Neutrophil (primary cell): ENCODE measurements around the gene CXADR.

Experiments used
- H3K27ac ChIP-seq: fragments of 200-600 bp; sonication (generic); 2 replicates; pipeline ENCODE4 v1.5.1; 2016; ENCODE audit warnings: mild to moderate bottlenecking, moderate library complexity
- H3K27me3 ChIP-seq: fragments of 200-600 bp; sonication (generic); 2 replicates; pipeline ENCODE4 v1.6.0; 2016; ENCODE audit warnings: mild to moderate bottlenecking
- H3K36me3 ChIP-seq: fragments of 200-600 bp; sonication (generic); 2 replicates; pipeline ENCODE4 v1.5.1; 2017
- H3K4me1 ChIP-seq, 2 experiments: fragments of 200-600 bp in 1 of 2; sonication (generic) in 1 of 2; 1 replicate in 1 of 2; 2 replicates in 1 of 2; pipeline versions ENCODE4 v1.5.1 to v1.6.1; 2013 to 2016; ENCODE audit warnings: low read depth in 1 of 2, low read length in 1 of 2, mild to moderate bottlenecking in 1 of 2, moderate library complexity in 1 of 2; ENCODE audit not compliant: control insufficient read depth in 1 of 2, insufficient read depth in 1 of 2
- H3K4me3 ChIP-seq, 2 experiments: fragments of 200-600 bp in 1 of 2; sonication (generic) in 1 of 2; 1 replicate in 1 of 2; 2 replicates in 1 of 2; pipeline ENCODE4 v1.5.1; 2013 to 2016; ENCODE audit warnings: low read depth in 1 of 2, low read length in 1 of 2, mild to moderate bottlenecking in 1 of 2, moderate library complexity in 1 of 2
- H3K9me3 ChIP-seq: fragments of 200-600 bp; sonication (generic); 2 replicates; pipeline ENCODE4 v1.5.1; 2016
- CTCF ChIP-seq: fragments of 200-600 bp; sonication (generic); IDR thresholded peaks from 2 replicates; pipeline ENCODE4 v1.5.1; 2016; ENCODE audit warnings: antibody characterized with exemption

The CXADR gene

DNA sequence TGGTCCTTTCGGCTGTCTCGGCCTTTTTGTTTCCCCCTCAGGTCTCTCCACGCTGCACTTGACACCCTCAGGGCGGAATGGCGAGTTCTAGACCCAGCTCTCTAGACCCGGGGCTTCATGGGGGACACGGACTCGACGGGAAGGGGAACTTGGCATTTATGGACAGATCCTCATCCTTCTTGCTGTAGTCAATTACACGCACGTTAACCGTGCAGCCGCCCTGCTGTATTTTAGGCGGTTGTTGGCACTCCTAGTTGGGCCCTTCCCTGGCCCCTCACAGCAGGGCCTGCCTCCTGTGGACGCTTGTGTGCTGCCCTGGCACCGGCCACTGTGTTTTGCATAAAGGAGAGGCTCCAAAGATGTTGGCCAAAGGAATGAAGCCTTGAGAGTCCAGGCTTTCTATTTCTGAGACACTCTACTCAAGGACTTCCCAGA is 100.4 kb downstream of the CXADR start:
- Histone ChIP-seq H3K27me3 (peaks cover 55% of the 10 kb centered on the region), H3K36me3 (no peaks in the 10 kb centered on the region), H3K4me1 (peaks cover 13 to 20% of the 10 kb centered on the region in 2 experiments), H3K4me3 (peak overlapping the region; percentile 52 to 61), H3K27ac (no peak overlapping the region), H3K9me3 (no peaks in the 10 kb centered on the region)
- TF ChIP-seq CTCF = no peak

DNA sequence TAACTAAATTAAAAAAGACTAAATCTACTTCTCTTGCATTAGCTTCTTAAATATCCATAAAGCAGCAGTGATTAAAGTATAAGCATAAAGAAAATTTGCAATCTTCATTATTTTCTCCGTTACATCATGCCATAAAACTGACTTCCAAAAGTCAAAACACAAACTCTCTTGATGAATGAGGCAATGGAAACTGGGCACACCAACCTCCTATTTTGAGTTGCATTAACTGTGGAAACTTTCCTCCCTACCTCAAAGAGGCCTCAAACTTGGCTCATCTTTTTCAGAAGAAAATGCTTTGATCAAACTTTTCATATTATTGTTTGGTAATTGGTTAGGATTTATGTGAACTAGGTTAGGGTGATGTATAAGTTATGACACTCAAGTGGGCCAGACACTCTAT is 104.0 kb downstream of the CXADR start:
- Histone ChIP-seq H3K36me3 (no peaks in the 10 kb centered on the region), H3K4me1 (peaks cover 7 to 15% of the 10 kb centered on the region in 2 experiments), H3K27ac (no peak overlapping the region), H3K4me3 (no peak overlapping the region), H3K9me3 (no peaks in the 10 kb centered on the region), H3K27me3 (peaks cover 53% of the 10 kb centered on the region)
- no peak for TF ChIP-seq CTCF

DNA sequence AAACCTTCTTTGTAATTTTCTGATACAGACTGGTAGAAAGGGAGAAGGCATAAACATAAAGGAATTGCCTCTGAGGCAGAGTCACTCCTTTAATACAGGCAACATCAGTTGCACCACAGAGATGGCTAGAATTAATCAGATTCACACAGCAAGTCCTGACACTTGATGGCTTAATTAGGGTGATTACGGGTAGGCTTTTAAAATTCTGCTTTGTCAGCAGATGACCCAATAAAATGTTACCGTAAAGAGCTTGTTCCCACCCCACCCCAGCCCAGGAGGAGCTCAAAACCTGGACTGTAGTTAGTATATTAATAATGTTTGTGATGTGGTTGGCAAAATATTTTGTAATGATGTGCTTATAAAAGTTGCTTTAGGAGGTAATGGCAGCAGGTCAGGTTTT is 109.2 kb downstream of the CXADR start:
- Histone ChIP-seq H3K27ac (no peak overlapping the region), H3K36me3 (no peaks in the 10 kb centered on the region), H3K27me3 (peaks cover 40% of the 10 kb centered on the region), H3K4me3 (no peak overlapping the region), H3K4me1 (no peaks in the 10 kb centered on the region), H3K9me3 (no peaks in the 10 kb centered on the region)
- TF ChIP-seq CTCF = no peak

GRCh38 chr21:17631195-17631594 is 118.4 kb downstream of the CXADR start:
- H3K36me3 ChIP-seq = no peaks in the 10 kb centered on the region
- H3K9me3 ChIP-seq = no peaks in the 10 kb centered on the region
- H3K4me3 ChIP-seq = no peak overlapping the region
- no peak for TF ChIP-seq CTCF
- H3K4me1 ChIP-seq = no peaks in the 10 kb centered on the region
- no peak overlapping the region for H3K27ac ChIP-seq
- no peaks in the 10 kb centered on the region for H3K27me3 ChIP-seq

DNA sequence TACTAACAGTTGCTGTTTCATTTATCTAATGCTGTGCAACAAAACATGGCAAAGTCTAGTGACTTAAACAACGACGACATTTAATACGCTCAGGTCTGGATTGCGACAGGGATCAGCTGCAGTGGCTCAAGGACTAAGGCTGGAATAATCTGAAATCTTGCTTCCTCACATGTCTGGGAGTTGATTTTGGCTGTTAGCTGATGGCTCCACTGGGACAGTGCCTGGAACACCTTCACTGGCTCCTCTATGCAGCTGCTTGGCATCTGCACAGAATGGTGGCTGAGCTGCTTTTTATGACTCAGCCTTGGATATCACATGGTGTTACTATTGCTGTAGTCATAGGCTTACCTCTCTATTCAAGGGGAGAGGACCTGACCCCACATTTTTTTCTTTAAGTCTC is 123.9 kb downstream of the CXADR start:
- no peak overlapping the region for H3K4me3 ChIP-seq
- no peaks in the 10 kb centered on the region for H3K36me3 ChIP-seq
- TF ChIP-seq CTCF = no peak
- H3K9me3 ChIP-seq = no peaks in the 10 kb centered on the region
- no peaks in the 10 kb centered on the region for H3K4me1 ChIP-seq
- no peak overlapping the region for H3K27ac ChIP-seq
- H3K27me3 ChIP-seq = no peaks in the 10 kb centered on the region

- TF ChIP-seq CTCF = no peak
- no peaks in the 10 kb centered on the region for H3K36me3 ChIP-seq
- no peaks in the 10 kb centered on the region for H3K4me1 ChIP-seq
- no peak overlapping the region for H3K27ac ChIP-seq
- no peak overlapping the region for H3K4me3 ChIP-seq
- no peaks in the 10 kb centered on the region for H3K27me3 ChIP-seq
- H3K9me3 ChIP-seq = no peaks in the 10 kb centered on the region
These were observed 128.0 kb downstream of the CXADR start for GRCh38 chr21:17640821-17641220.
